OCI-LY7 (cell line): Measurements from ENCODE around the gene NRIP1.

Experiments
- EZH2phosphoT487 ChIP-seq: fragments of 200-600 bp; sonication (generic); IDR thresholded peaks from 2 replicates; pipeline ENCODE4 v1.6.1; 2018; ENCODE audit warnings: low read depth, borderline replicate concordance, mild to moderate bottlenecking, mixed run types, antibody characterized with exemption, low read length, moderate library complexity, mixed read lengths
- TF ChIP-seq, protein P1 (sequence below): fragments of 200-600 bp; sonication (generic); conservative IDR thresholded peaks from 2 replicates; pipeline ENCODE4 v1.5.1; 2014; ENCODE audit warnings: mild to moderate bottlenecking, antibody characterized with exemption, low read length, moderate library complexity, mixed read lengths

DNA sequence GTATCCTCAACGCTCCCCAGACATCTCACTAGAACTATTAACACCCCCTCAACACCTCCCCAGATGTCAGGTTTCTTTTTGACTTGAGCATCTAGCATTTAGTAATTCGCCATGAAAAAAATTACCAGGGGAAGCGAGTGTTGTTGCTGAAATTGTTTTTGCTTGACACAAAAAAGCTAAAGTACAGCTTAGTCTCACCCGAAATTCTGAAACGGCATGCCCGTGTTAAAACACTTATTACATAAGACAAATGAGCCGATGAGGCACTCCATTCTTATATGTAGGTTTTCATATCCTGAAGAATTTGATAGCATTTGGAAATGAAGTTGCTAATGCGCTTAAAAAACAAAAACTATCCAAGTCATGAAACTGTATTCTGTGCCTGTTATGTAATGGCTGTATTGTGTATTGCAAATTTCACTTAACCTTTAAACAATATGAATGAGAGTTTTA, 1.3 kb upstream of the NRIP1 start:
- TF ChIP-seq, protein P1, sequence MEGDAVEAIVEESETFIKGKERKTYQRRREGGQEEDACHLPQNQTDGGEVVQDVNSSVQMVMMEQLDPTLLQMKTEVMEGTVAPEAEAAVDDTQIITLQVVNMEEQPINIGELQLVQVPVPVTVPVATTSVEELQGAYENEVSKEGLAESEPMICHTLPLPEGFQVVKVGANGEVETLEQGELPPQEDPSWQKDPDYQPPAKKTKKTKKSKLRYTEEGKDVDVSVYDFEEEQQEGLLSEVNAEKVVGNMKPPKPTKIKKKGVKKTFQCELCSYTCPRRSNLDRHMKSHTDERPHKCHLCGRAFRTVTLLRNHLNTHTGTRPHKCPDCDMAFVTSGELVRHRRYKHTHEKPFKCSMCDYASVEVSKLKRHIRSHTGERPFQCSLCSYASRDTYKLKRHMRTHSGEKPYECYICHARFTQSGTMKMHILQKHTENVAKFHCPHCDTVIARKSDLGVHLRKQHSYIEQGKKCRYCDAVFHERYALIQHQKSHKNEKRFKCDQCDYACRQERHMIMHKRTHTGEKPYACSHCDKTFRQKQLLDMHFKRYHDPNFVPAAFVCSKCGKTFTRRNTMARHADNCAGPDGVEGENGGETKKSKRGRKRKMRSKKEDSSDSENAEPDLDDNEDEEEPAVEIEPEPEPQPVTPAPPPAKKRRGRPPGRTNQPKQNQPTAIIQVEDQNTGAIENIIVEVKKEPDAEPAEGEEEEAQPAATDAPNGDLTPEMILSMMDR = no peak
- no peak for TF ChIP-seq EZH2phosphoT487
